Pancreas (tissue), 10 donors: ENCODE data around the gene GPS1. TPM values are rescaled to one million over a fixed set of nuclear protein-coding genes. Genes with fewer than 3 reads are reported as not detected.
A peak's percentile ranks its signal among the peaks of the same experiment; 100 is the strongest.

ENCODE experiments used
- ATAC-seq, 4 donors: fragments of 200-7000 bp; cut with Tn5 transposase; one replicate each; pipeline versions ENCODE4 v1.8.0 to v1.9.1; 2020; ENCODE audit warnings: mild to moderate bottlenecking in 4 of 4, moderate library complexity in 4 of 4
- DNase-seq, 6 donors: peaks; one replicate each; pipeline ENCODE4 v3.0.0-alpha.2; 2020
- FAIRE-seq: peaks from 2 replicates; lab custom pipeline; 2012; peaks lifted over from hg19 to GRCh38; lab: Jason Lieb, UNC
- H3K27ac ChIP-seq, 4 donors: fragments of 200-600 bp; sonication (generic); 1 replicate in 3 of 4; 2 replicates in 1 of 4; pipeline versions ENCODE4 v1.5.0 to v1.8.0; 2020
- H3K27me3 ChIP-seq, 4 donors: fragments of 200-600 bp; one replicate each; pipeline ENCODE4 v1.8.0; 2021
- H3K36me3 ChIP-seq, 3 donors: fragments of 200-600 bp; sonication (generic) in 1 of 3; one replicate each; pipeline versions ENCODE4 v1.5.0 to v1.8.0; 2020 to 2021
- H3K4me1 ChIP-seq, 3 donors: fragments of 200-600 bp; one replicate each; pipeline ENCODE4 v1.8.0; 2021
- H3K4me3 ChIP-seq, 4 donors: fragments of 200-600 bp; sonication (generic) in 2 of 4; one replicate each; pipeline versions ENCODE4 v1.5.0 to v1.8.0; 2020 to 2021
- H3K9me3 ChIP-seq, 4 donors: fragments of 200-600 bp; one replicate each; pipeline ENCODE4 v1.8.0; 2021
- WGBS, 2 donors: extraction: QIAGEN DNeasy Blood & Tissue Kit; methylation state at CpG; one replicate each; pipeline ENCODE4 v1.1.7; 2013; 5-methylcytosine and 5-hydroxymethylcytosine counted together
- intact Hi-C, 3 donors: fragments of 100-400 bp; cut with DNase I; formaldehyde crosslinking; loops; one replicate each; pipeline versions ENCODE4 v1.11.1 to v1.14.2; 2022
- polyA plus RNA-seq, 2 donors: library from polyadenylated mRNA; stranded (reverse); fragments of 200-250 nt; gene quantifications; one replicate each; pipeline ENCODE4 v1.2.3, GENCODE V29; 2013
- total RNA-seq, 6 donors: library from RNA; stranded (reverse); fragmentation: NEBNext Ultra II Directional in 4 of 6; extraction: Animal tissue kit (Norgen Biotek cat#: 25700) in 4 of 6; gene quantifications; one replicate each; pipeline versions ENCODE4 v1.2.1 to v1.2.4, GENCODE V29; 2021 to 2023
- TF ChIP-seq, protein P1 (sequence below), 4 donors: fragments of 200-600 bp; sonication (generic) in 3 of 4; IDR thresholded peaks; one replicate each; pipeline versions ENCODE4 v1.5.0 to v1.8.0; 2021; ENCODE audit warnings: antibody characterized with exemption in 4 of 4
- donor health status: healthy with polysubstance abuse.
- donor health status: DM: no; HTN: no; CAD: no; lungs with moderate emphysema.
- donor health status: DM: no; HTN: no; CAD: no.
- donor health status: control.
- donor health status: control.
- donor health status: Bipolar disorder and iron deficiency.
- donor health status: DM: yes; HTN: yes; CAD: no.
- donor health status: DM: no; HTN: no; CAD: no.
- donor health status: DM: no; HTN: no; CAD: no.
- donor health status: DM: yes; HTN: yes; CAD: no.

Gene GPS1
- total and polyA plus RNA-seq, 8 donors = 43.0 to 149 (median 53.3) TPM

DNA sequence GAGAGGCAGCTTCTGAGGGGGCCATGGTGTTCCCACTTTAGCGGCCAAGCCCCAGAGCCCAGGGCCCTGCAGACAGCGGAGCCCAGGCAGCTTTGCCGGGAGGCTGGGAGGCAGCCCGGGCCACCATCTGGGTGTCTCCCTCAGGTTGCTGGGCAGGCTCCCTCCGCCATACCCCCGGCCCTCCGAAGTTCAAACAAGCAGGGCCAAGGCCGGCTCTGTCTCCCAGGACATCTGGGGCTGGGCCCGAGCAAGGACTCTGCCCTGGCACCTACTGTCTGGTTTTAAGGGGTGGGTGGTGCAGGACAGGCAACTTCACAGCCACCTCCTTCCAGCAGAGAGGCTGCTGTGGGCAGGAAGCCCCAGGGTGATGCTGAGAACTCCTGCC lies 11.3 kb downstream of the GPS1 start:
- no peaks in the 10 kb centered on the region for H3K9me3 ChIP-seq
- TF ChIP-seq, protein P1, sequence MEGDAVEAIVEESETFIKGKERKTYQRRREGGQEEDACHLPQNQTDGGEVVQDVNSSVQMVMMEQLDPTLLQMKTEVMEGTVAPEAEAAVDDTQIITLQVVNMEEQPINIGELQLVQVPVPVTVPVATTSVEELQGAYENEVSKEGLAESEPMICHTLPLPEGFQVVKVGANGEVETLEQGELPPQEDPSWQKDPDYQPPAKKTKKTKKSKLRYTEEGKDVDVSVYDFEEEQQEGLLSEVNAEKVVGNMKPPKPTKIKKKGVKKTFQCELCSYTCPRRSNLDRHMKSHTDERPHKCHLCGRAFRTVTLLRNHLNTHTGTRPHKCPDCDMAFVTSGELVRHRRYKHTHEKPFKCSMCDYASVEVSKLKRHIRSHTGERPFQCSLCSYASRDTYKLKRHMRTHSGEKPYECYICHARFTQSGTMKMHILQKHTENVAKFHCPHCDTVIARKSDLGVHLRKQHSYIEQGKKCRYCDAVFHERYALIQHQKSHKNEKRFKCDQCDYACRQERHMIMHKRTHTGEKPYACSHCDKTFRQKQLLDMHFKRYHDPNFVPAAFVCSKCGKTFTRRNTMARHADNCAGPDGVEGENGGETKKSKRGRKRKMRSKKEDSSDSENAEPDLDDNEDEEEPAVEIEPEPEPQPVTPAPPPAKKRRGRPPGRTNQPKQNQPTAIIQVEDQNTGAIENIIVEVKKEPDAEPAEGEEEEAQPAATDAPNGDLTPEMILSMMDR (IDR thresholded peaks at IDR 0.05) = no peak
- no peak for FAIRE-seq
- no peak overlapping the region for H3K27ac ChIP-seq
- H3K4me1 ChIP-seq = peaks cover 0 to 16% (median 15%) of the 10 kb centered on the region in 3 donors
- H3K36me3 ChIP-seq = peaks cover 0 to 22% (median 0%) of the 10 kb centered on the region in 3 donors
- no peak for ATAC-seq
- H3K4me3 ChIP-seq = no peak overlapping the region
- intact Hi-C loops = no loop called here
- WGBS, 2 donors = 79 to 87% methylated on average over 9 of the region's 9 CpGs
- H3K27me3 ChIP-seq = no peaks in the 10 kb centered on the region
- peak in 2 of 6 donors; percentile 27 to 73 for DNase-seq

DNA sequence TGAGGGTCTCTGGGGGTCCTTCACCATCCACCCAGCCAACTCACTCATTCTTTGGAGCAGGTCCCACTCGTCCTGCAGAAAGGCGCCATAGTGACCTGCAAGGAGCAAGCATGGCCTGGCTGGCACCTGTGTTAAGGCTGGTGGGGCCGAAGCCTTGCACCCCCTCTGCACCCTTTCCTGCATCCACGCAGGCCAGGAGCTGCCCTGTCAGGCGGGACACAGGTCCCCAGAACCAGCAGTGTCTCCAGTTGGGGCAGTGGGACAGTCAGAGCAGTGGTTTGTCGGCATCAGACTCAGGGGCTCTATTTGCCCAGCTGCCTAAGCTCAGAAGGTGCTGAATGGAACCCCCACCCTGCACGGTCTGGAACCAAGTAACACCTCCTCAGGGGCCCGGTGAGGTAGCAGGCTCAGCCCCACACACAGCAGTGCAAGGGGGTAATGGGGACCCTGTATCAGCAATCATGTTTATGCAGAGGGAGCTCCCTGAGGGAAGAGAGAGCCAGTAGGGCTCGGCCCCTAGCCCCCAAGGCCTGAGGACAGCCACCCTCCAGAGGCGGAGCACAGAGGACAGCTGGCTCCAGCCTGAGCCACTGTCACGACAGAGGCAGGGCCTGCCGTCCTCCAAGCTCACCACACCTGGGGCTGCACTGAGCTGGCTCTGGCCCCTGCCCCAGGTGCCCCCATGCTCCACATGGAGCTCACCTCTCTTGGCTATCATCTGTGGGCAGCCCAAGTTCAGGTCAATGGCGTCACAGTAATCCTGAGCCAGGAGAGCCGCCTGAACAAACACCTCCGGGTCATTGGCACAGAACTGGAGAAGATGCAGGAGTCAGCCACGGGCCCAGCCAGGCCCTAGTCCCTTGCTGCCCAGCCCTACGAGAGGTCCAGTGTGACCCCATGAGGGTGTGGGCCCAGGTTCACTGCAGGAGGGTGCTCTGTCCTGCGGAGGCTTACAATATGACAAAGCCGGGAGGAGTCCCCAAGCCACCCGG lies 12.0 kb downstream of the GPS1 start:
- Histone ChIP-seq H3K4me1 (peaks cover 0 to 16% (median 15%) of the 10 kb centered on the region in 3 donors), H3K36me3 (peaks cover 0 to 18% (median 0%) of the 10 kb centered on the region in 3 donors), H3K4me3 (peak overlapping the region in 2 of 4 donors; percentile 91 to 95), H3K27me3 (no peaks in the 10 kb centered on the region), H3K27ac (no peak overlapping the region), H3K9me3 (no peaks in the 10 kb centered on the region)
- intact Hi-C loops = no loop called here
- no peak for FAIRE-seq
- no peak for ATAC-seq
- WGBS, 2 donors = 65 to 69% methylated on average over 20 of the region's 20 CpGs
- peak in 2 of 6 donors; percentile 29 to 67 for DNase-seq
- TF ChIP-seq, protein P1 (IDR thresholded peaks at IDR 0.05) = no peak

DNA sequence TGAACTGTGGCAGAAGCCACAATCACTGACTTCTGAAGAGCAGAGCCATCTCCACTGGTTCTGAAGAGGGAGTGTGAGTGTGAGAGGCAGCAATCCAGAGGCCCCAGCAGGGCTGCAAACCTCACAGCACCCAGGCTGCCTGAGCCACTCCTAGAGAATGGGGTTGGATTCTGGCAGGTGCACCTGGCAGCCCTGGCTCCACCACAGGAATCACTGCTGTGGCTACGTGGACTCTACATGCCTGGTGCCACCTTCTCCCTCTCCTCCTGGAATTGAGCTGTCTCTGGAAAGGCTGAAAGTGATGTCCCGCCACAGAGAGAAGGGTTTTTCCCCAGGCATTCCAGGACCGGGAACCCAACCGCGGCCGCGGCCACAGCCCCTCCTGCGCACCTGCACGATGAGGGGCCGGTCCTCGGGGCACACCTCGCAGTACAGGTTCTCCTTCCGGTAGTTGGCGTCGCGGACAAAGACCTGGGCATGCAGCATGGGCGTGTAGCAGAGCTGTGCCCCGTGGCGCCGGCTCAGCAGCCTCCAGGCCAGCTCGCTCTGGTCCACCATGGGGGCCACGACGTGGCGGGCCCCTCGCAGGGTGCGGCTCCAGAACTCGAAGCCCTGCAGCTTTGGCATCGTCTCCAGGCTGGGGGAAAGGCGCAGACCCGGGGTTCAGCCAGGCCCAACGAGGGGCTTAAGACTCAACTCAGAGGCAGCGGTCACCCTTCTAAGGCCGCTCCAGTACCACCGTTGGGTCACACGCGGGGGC lies 12.9 kb downstream of the GPS1 start:
- Histone ChIP-seq H3K4me1 (peaks cover 0 to 16% (median 15%) of the 10 kb centered on the region in 3 donors), H3K27ac (peak overlapping the region in 1 of 4 donors; percentile 26), H3K9me3 (no peaks in the 10 kb centered on the region), H3K36me3 (peaks cover 0 to 17% (median 0%) of the 10 kb centered on the region in 3 donors), H3K27me3 (no peaks in the 10 kb centered on the region), H3K4me3 (peak overlapping the region; percentile 55 to 95 (median 89))
- no peak for FAIRE-seq
- TF ChIP-seq, protein P1 (IDR thresholded peaks at IDR 0.05) = no peak
- ATAC-seq = peak; percentile 14 to 60 (median 51)
- DNase-seq = peak in 1 of 6 donors; percentile 80
- WGBS, 2 donors = 7 to 9% methylated on average over 36 of the region's 36 CpGs
- intact Hi-C loops = no loop called here

DNA sequence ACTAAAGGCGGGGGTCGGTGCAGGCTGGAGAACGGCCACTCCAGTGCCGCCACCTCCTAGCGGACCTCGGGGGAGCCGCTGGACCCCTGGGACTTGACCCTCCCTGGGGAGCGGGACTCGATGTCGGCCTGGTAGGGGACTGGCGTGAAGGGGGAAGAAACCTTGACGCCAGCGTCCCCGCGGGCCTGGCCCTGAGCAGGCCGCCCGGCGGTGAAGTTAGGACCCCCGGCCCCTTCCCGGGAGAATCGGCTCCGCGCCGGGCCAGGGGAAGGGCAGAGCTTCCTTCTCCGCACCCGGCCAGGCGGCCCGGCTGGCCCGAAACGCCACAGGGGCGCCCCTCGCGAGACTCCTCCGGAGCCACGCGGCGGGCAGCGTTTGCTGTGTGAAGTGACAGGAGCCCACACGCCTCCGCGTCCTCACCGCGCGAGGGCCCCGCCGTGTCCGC lies 13.5 kb downstream of the GPS1 start:
- H3K27ac ChIP-seq = peak overlapping the region in 3 of 4 donors; percentile 10 to 44 (median 26)

More for the DNA sequence above, 13.5 kb downstream of the GPS1 start:
- H3K9me3 ChIP-seq = no peaks in the 10 kb centered on the region
- intact Hi-C loops = no loop called here
- H3K4me1 ChIP-seq = peaks cover 0 to 16% (median 15%) of the 10 kb centered on the region in 3 donors
- H3K4me3 ChIP-seq = peak overlapping the region; percentile 55 to 95 (median 89)
- TF ChIP-seq, protein P1 (IDR thresholded peaks at IDR 0.05) = no peak
- ATAC-seq = peak in 3 of 4 donors; percentile 4 to 24 (median 5)
- no peaks in the 10 kb centered on the region for H3K27me3 ChIP-seq
- FAIRE-seq = no peak
- peak in 2 of 6 donors; percentile 47 to 82 for DNase-seq
- 0% methylated on average over 21 to 47 of the region's 47 CpGs for WGBS, 2 donors
- peaks cover 0 to 11% (median 0%) of the 10 kb centered on the region in 3 donors for H3K36me3 ChIP-seq
